Activated gamma-delta T cell (primary cell): ENCODE data around the gene LEMD3.
A peak's percentile ranks its signal among the peaks of the same experiment; 100 is the strongest.

ENCODE experiments used
- DNase-seq: peaks from one replicate; lab custom pipeline; 2025; lab: John Stamatoyannopoulos, UW
- total RNA-seq, 2 donors: gene quantifications; one replicate each; lab custom pipeline; 2026; lab: John Stamatoyannopoulos, UW

The LEMD3 gene
- total RNA-seq: 133 to 135 reads per million in 2 donors

DNA sequence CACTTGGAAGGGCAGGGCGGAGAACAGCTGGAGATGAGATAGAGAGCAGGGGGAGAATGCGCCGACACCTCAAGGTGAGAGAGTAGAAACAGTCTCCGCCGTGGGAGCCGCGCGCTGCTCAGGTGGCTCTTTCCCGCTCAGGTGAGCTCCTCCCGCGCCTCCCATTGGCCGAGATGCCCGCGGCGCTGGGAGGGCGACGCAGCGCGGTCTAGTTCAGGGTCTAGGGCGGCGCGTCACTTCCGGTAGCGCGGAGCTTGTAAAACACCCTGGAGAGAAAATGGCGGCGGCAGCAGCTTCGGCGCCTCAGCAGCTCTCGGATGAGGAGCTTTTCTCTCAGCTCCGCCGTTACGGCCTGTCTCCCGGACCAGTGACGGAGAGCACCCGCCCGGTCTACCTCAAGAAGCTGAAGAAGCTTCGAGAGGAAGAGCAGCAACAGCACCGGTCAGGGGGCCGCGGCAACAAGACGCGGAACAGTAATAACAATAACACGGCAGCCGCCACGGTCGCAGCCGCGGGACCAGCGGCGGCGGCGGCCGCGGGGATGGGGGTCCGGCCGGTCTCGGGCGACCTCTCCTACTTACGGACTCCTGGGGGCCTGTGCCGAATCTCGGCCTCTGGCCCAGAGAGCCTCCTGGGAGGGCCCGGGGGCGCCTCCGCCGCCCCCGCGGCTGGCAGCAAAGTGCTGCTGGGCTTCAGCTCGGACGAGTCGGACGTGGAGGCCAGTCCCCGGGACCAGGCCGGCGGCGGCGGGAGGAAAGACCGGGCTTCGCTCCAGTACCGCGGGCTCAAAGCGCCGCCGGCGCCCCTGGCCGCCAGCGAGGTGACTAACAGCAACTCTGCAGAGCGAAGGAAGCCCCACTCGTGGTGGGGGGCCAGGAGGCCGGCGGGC is at the start of gene LEMD3:
TSS of gene LEMD3 (plus strand) at position 264 of the 889 bp plus-strand sequence. CDS start at position 278, 14 bp downstream.
- peak; percentile 91 for DNase-seq

DNA sequence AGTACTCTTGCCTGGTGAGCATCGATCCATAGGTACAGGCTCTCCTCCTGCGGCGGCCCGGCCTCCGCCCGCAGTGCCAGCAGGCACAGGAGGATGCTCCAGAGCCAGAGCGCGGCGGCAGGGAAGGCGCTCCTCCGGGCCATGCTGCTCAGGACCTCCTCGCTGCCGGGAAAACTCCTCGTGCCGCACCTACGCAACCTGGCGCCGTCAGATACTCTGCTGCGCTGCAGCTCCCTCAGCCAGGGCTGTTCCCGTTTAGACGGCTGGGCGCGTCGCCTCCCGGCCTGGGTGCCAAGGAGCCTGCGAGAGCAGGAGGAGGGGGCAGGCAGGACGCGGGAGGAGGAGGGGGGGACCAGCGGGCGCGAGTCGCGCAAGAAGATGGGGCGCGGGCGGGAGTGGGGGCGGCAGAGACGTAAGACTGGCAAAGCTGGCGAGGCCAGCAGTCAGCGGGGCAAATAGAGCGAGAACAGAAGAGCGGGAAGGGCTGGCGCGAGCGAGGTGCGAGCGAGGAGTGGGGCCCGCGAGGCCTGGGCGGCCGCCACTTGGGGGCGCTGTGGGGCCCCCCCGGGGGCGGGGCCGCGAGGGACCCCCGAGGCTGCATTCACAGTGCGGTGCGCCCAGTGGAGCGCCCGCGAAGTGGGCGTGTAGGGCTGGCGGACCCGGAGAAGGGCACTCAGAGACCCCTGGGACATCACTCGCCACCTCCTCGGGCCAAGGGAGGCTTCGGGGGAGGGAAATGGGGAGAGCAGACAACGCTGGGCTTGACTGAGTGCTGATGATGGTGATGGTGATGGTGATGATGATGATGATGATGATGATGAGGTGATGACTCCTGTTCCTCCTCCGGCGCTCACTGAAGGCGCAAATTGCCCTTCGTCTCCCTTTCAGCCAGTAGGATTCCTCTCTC is 48.1 kb upstream of the LEMD3 start, which contains the start of gene WIF1:
TSS of gene WIF1 (minus strand) at position 257 of the 907 bp plus-strand sequence. CDS start at position 143, 114 bp downstream.
- no peak for DNase-seq

DNA sequence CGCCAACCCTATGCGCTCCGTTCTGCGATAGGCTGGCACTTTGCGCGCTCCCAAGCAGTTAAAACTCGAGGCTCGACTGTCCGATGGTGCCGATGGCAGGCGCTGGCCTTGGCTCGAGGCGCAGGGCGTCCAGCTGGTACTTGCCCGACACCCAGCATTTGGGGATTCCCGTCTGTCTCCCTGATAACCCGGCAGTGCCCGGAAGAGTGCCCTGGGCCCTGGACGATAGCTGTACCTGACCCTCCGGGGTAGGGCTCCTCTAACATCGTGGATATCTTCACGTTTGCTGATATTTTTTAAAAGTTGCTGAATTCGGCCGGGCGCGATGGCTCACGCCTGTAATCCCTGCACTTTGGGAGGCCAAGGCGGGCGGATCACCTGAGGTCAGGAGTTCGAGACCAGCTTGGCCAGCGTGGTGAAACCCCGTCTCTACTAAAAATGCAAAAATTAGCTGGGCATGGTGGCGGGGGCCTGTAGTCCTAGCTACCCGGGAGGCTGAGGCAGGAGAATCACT is 47.4 kb upstream of the LEMD3 start:
- DNase-seq: no peak

DNA sequence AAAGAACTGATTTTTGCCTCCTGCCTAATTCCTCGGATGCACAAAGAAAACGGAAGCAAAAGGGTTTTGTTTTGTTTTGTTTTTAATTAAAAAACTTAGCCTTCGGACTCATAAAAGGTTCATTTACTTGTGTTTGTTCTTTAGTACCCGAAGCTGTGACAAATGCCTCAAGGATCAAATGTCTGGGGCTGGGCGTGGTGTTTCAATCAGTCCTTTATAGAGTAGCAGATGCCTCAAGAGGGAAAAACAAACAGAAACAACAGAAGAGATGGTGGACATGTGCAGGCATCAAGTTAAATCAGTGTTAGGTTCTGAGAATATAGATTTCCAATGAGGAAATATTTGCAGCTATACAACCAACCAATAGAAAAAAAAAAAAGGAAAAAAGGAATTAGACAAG is 46.7 kb upstream of the LEMD3 start:
- DNase-seq: no peak

DNA sequence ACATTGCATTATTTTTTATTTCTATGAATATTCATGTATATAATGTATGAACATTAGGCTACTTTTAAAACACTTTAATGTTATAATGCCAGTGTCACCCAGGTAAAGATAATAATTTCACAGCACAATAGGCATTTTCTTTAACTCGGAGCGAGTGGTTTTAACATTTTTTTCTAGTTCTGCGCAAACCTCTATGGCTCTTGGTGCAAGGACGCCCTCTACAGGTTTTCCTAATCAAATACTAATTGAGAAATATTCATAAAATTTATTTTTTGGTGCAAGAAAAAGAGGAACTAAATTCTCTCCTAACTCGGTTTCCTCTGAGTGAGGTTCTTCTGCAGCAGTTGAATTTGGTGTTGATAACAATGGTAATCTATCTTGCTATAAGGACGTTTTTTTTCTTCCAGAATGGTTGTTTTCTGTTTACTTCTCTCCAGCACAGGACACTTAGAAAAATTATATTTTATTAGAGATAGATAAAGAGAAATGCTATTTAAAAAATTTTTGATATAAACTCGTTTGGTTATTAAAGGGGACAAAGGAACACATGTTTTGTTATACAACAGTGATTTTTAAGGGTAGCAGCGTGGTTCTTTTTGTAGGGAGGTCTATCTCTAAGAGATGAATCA is 45.8 kb upstream of the LEMD3 start:
- DNase-seq: no peak

DNA sequence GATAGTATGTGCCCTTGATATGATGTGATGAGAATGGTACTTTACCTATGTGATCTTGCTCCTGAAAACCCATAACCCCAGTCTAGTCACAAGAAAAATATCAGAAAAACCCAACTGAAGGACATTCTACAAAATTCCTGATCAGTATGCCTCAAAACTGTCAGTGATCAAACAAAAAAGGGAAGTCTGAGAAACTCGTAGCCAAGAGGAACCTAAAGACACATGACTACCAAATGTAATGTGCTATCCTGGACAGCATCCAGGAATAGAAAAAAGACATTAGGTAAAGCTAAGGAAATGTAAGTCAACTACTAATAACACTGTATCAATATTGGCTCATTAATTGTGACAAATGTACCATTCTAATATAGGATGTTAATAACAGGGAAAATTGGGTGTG is 44.1 kb upstream of the LEMD3 start:
- no peak for DNase-seq

DNA sequence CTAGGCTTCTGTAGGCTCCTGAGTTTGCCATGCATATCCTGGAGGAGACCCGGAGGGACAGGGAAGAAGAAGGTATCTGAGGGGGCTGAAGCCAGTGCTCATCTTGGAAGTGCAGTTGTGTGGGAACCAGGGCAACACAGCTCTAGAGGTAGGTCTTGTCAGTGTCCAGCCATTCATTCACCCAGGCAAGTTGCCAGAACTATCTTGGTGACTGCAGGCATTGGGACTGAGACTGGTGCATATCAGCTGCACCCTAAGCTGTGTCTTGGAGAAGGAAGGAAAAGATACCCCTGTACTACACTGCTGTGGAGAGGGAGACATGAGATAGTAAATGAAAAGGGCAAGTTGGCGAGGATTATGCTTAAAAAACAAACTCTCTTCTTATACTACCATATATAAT is 43.4 kb upstream of the LEMD3 start:
- no peak for DNase-seq

DNA sequence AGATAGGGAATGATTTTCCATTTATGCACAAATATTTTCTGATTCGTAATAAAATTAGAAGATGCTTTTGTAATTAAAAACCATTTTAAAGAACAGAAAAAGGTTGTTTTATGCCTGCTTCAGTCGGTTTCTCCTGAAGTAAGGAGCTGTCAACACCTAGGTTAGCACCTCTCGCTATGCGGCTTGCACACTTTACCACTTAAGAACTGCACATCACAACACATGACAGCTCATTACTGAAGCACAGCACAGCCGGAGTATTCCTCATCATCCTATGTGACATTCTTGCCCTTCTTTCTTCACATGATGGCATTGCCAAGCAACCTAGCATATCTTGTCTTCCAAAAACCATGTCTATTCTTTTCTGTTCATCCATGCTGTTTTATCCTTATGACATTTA is 42.9 kb upstream of the LEMD3 start:
- no peak for DNase-seq

DNA sequence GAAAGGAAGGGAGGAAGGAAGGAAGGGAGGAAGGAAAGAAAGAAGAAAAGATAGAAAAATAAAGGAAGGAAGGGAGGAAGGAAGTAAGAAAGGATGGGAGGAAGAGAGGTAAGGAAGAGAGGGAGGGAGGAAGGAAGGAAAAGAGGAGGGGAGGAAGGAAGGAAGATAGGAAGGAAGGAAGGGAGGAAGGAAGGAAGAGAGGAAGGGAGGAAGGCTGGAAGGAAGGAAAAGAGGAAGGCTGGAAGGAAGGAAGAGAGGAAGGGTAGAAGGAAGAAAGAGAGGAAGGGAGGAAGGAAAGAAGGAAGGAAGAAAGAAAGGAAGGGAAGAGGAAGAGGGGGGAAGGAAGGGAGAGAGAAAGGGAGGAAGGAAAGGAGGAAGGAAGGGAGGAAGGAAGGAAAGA is 35.5 kb upstream of the LEMD3 start:
- no peak for DNase-seq

DNA sequence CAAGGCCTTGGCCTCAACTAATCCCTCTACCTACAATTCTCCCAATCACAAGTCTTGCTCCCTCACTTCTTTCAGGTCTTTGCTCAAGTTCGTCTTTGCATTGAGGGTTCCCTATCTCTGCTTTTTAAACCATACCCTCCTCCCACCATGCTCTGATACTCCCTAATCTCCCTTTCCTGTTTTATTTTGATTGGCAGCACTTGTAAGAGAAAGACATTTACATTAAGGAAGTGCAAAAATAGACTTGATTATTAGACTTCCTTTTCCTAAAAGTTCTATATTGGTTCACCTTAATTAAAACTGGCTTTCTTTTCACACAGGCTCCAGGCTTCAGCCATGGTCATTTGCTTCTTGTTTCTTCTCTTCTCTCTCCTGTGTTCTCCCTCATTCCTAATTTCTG is 30.0 kb upstream of the LEMD3 start:
- DNase-seq: no peak

DNA sequence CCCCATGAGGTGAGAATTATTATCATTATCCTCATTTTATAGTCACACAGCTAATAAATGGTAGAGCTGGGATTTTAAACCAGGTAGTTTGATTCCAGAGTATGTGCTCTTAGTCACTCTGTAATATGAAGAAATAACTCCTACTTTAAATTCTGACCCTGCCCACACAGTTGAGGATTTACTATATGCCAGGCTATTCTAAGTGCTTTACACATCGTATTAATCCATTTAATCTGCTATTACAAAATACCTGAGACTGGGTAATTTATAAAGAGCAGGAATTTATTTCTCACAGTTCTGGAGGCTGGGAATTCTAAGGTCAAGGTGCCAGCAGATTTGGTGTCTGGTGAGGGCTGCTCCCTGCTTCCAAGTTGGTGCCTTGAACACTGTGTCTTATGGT is 28.6 kb upstream of the LEMD3 start:
- no peak for DNase-seq

DNA sequence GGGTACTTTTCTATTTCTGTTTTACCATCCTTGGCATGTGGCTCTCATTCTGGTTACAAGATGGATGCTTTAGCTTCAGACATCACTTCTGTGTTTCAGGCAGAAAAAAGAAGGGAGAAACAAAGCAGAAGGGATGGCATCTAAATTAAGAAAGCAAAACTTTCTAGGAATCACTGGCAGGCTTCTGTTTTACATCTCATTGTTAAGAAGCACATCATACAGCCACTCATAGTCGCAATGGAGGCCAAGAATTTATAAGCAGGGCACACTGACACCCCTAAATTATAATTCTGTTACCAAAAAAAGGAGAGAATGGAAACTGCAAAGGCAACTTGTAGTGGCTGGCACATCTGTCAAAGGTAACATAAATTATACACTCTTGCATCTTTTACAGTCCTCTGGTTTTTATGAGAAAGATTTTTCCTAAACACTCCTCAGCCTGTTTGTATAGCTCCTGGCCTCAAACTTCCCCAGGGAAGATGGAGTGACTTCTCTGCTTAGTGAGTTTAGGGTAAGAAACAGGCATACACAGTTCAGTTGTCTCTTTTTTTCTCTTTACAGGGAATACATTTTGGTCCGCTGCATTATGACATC is 22.0 kb upstream of the LEMD3 start:
- no peak for DNase-seq

DNA sequence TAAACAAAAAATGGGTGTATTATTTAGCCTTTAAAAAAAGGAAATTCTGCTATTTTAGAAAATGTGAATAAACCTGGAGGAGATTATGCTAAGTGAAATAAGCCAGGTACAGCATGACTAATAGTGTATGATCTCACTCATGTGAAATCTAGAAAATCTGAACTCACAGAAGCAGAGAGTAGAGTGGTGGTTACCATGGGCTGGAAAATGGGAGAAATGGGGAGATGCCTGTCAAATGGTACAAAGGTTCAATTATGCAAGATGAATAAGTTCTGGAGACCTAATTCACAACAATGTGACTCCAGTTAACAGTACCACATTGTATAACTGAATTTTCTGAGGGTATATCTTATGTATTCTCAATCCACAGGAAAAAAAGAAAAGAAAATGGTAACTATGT is 17.4 kb upstream of the LEMD3 start:
- no peak for DNase-seq

DNA sequence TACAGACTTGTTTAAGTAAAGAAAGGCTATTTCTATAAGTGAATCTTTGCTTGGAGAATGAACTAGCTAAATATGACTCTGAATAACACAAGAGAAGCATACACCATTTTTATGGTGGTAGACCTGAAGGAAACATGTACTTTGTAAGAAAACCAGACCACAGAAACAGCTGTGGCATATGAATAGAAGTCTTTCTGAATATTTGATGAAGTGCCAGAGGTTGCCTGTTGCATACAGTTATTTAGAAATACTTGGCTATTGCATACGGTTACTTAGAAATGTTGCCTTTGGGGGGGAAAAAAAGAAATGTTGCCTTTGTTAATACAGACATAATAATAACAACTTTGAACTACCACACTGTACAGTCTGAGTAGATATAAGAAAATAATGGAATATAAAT is 16.8 kb upstream of the LEMD3 start:
- DNase-seq: no peak

DNA sequence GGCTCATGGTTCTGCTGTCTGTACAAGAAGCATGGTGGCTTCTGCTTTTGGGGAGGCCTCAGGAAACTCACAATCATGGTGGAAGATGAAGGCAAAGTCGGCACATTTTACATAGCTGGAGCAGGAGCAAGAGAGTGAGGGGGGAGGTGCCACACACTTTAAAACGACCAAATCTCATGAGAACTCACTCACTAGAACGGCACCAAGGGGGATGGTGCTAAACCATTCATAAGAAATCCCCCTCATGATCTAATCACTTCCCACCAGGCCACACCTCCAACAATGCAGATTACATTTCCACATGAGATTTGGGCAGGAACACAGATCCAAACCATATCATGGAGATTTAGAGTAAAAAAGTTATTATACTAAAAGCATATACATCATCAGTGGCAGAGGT is 13.6 kb upstream of the LEMD3 start:
- DNase-seq: no peak

DNA sequence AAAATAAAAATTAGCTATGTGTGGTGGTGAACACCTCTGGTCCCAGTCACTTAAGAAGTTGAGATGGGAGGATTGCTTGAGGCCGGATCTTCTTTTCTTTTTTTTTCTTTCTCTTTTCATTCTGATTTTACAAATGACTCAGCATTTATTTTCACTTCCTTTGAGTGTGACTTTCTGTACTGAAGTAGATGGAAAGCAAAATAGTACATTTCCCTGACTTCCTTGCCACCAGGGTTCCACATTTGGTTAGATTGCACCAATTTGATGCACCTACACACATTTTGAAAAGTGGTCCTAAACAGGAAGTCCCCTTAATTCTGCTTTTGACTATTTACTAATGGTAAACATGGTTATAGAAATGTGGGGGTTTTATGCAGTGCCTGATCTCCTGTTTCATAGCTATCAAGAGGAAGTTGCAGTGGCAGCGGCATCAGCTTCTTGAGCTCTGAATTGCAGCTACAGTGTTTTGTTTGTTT is 13.0 kb upstream of the LEMD3 start:
- no peak for DNase-seq

DNA sequence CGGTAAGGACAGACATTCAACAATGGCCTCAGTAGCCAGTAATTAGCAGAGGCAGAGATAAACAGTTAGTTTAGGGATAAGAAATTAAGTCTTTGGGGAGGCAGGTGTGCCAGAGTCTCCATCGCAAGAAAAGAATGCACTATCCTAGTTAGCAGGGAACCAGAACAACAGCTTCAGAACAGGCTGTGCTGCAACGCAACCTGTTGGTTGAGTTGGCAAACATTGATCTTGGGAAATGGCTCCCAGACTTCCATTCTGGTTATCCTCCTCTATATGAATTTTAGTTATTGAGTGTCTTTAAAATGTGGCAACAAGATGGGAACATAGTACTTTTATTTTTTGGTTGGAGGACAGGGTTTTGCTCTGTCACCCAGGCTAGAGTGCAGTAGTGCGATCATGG is 12.3 kb upstream of the LEMD3 start:
- no peak for DNase-seq

DNA sequence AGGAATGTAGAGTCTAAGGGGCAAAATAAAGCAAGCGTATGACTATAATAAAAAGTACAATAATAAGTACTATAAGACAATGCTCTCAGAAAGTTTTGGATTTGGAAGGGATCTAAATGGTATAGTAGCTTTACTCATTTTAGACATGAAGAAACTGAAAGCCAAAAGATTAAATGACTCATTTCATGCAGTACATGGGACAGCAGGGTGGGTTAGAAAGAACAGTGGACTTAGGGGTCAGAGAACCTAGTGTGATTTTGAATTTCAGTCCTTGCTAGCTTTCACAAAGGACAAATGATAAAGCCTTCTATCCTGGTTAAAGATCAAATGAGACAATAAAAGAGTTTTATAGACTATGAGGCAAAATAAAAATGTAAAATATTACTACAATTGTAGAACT is 6.8 kb upstream of the LEMD3 start:
- no peak for DNase-seq

DNA sequence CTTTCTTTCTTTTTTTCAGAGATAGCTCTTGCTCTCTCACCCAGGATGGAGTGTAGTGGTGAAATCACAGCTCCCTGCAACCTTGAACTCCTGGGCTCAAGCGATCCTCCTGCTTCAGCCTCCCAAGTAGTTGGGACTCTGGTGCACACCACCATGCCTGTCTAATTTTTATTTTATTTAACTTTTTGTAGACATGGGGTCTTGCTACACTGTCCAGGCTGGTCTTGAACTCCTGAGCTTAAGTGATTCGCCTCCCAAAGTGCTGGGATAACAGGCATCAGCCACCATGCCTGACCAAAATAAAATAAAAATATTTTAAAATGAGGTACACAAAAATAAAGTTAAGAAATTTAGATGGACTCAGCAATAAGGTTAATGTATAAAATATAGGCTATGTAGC is 5.1 kb upstream of the LEMD3 start:
- no peak for DNase-seq

DNA sequence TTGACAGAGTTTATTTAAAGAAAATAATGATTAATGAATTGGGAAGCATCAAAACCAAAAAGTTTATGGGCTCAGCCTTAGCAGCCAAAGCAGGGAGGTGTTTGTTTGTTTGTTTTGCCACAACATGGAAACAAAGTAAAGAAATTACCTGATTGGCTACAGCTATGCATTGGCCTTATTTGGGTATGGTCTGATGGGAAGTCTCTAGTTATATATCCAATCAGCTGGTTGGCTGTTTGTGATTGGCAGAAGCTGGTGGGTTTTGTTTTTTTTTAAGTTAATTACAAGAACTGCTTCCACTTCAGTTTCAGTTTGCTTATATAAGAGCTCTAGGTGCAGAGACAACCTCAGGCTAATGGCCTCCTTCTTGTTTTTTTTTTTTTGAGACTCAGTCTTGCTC is 4.6 kb upstream of the LEMD3 start:
- DNase-seq: no peak

DNA sequence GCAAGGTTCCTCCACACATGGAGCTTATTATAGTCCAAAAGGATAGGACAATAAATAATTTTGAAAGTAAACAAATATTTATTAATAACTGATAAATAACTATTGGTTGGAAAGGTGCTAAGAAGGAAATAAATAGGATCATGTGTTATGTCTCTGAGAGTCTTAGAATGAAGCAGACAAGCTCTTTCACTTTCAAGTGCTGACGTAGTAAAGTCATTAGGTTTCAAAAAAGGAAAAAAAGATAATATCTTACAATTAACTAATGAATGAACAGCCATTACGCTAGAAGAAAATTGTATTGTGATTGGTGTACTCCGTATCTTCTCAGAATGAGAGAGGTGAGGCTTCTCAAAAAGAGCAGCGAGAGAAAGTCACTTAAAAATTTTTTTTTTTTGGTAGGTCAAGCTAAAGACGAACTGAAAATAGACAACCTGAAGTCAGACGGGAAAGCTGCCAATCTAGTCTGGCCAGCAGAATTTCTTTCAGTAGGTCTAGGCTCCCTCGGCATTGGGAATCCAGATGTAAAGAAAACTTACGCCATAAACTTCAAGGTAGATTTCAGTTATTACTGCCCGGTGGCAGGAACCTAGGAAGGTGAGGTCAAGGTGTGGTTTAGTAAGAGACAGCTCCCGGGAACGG is 583 bp upstream of the LEMD3 start:
- DNase-seq: no peak
